ENCODE data around the gene NCKAP5.

The NCKAP5 gene

DNA sequence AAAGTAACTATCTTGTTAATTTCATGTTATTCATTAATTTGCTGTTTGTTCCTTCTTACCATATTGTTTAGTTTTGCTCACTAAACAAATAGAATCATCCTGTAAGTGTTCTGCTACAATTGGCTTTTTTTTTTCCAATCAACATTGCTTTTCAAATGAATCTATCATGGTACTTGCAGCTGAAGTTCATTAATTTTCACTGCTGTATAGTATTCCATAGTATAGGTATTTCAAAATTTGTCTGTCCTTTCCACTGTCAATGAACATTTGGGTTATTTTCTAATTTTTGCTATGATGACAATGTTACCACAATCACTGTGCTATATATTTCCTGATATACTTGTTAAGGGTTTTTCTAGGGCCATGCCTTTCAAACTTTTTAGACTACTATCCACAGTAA, 809.3 kb downstream of the NCKAP5 start:
- TF ChIP-seq, protein P1, sequence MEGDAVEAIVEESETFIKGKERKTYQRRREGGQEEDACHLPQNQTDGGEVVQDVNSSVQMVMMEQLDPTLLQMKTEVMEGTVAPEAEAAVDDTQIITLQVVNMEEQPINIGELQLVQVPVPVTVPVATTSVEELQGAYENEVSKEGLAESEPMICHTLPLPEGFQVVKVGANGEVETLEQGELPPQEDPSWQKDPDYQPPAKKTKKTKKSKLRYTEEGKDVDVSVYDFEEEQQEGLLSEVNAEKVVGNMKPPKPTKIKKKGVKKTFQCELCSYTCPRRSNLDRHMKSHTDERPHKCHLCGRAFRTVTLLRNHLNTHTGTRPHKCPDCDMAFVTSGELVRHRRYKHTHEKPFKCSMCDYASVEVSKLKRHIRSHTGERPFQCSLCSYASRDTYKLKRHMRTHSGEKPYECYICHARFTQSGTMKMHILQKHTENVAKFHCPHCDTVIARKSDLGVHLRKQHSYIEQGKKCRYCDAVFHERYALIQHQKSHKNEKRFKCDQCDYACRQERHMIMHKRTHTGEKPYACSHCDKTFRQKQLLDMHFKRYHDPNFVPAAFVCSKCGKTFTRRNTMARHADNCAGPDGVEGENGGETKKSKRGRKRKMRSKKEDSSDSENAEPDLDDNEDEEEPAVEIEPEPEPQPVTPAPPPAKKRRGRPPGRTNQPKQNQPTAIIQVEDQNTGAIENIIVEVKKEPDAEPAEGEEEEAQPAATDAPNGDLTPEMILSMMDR (IDR thresholded peaks at IDR 0.05; ENCODE audit: borderline replicate concordance, control extremely low read depth, extremely low read depth, insufficient read depth, missing control alignments): no peak
- no peak for DNase-seq (ENCODE audit: low spot score)
- in situ Hi-C loops (cut with MboI; ENCODE audit: low sequenced_read_pairs, unreplicated experiment): no loop called here

DNA sequence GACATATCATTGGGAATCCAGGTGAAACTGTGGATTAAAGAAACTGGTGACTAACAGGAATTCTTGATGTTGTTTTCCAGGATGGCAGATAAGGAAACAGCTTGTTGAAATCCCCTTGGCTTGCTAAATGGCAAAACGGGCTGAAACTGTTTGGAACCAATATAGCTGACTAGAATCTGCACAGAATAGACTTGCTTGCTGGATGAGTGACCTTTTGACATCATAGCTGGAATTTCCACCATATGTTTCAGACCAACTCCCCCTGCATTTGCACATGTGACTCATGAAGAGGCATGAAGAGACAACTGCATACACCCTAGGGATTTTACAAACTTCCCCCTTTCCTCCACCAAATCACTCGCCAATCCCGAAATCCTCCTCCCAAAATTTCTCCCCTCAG, 810.6 kb downstream of the NCKAP5 start:
- in situ Hi-C loops (cut with MboI; ENCODE audit: low sequenced_read_pairs, unreplicated experiment): no loop called here
- TF ChIP-seq, protein P1 (IDR thresholded peaks at IDR 0.05; ENCODE audit: borderline replicate concordance, control extremely low read depth, extremely low read depth, insufficient read depth, missing control alignments): no peak
- no peak for DNase-seq (ENCODE audit: low spot score)

DNA sequence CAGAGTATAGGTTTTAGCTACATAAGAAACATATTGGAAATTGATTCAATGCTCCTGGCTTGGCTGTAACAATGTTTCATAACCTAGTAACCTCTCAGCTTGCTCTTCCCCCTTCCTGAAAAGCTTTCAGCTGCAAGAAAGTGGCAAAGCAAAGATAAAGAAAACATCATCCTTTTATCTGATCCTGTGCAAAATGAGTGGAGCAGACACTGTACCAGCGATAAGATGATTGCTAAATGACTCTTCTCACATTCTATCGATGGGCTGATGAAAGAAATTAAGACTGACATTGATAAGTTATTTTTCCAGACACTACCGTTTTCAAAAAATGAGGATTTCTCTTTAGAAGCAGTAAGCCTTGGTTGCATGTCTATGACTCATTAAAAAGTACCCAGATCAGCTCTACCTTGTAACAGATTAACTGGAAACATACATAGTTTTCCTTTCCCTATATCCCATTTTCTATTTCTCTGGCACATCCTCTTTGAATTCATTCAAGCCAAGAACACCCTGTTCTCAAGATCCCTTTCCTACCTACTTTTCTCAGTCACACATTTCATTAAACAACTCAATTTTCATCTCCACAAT, 811.2 kb downstream of the NCKAP5 start:
- TF ChIP-seq, protein P1 (IDR thresholded peaks at IDR 0.05; ENCODE audit: borderline replicate concordance, control extremely low read depth, extremely low read depth, insufficient read depth, missing control alignments): no peak
- in situ Hi-C loops (cut with MboI; ENCODE audit: low sequenced_read_pairs, unreplicated experiment): no loop called here
- DNase-seq (ENCODE audit: low spot score): no peak

DNA sequence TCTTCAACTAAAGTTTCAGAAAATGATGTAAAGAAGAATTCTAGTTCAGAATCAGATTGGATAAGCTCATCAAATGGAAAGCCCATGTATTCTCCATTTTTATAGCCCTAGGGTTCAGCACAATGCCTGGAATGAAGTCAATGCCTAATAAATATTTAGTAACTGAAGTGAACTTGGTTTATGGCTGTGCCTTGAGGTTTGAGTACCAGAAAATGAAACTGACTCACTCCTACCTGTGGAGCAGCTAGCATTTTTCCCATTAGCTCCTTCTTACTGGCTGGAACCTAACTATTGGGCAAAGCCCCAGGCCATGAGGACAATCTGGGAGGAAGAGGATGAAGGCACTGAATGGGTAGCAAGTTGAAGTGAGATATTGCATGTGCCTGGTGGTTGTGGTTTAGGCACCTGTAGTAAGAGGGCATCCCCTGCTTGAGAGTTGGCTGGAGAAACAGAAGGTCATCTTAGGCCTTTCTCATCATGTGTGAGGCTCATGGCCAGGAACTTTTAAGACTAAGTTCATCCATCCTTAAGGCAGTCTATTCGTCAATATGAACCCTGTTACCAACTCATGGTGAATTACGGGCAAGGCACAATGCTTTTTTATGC, 813.3 kb downstream of the NCKAP5 start:
- in situ Hi-C loops (cut with MboI; ENCODE audit: low sequenced_read_pairs, unreplicated experiment): no loop called here
- no peak for DNase-seq (ENCODE audit: low spot score)
- TF ChIP-seq, protein P1 (IDR thresholded peaks at IDR 0.05; ENCODE audit: borderline replicate concordance, control extremely low read depth, extremely low read depth, insufficient read depth, missing control alignments): no peak

DNA sequence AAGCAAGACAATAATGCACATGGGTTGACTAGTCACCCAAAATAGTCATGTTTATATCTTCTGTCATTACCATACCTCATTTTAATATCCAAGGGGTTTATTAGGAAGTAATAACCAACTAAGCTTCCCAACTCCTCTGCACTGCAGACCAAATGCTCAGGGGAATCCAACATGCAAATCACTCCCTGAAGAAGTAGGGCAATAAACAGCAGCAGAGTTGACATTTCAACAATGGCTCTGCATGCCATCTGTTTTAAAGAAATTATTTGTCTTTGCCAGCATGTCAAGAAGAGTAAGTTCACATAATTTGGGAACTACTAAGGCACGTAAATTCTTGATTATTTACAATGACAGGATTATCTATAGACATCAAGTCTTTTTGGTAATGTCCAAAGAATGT, 813.9 kb downstream of the NCKAP5 start:
- in situ Hi-C loops (cut with MboI; ENCODE audit: low sequenced_read_pairs, unreplicated experiment): no loop called here
- DNase-seq (ENCODE audit: low spot score): no peak
- TF ChIP-seq, protein P1 (IDR thresholded peaks at IDR 0.05; ENCODE audit: borderline replicate concordance, control extremely low read depth, extremely low read depth, insufficient read depth, missing control alignments): no peak

DNA sequence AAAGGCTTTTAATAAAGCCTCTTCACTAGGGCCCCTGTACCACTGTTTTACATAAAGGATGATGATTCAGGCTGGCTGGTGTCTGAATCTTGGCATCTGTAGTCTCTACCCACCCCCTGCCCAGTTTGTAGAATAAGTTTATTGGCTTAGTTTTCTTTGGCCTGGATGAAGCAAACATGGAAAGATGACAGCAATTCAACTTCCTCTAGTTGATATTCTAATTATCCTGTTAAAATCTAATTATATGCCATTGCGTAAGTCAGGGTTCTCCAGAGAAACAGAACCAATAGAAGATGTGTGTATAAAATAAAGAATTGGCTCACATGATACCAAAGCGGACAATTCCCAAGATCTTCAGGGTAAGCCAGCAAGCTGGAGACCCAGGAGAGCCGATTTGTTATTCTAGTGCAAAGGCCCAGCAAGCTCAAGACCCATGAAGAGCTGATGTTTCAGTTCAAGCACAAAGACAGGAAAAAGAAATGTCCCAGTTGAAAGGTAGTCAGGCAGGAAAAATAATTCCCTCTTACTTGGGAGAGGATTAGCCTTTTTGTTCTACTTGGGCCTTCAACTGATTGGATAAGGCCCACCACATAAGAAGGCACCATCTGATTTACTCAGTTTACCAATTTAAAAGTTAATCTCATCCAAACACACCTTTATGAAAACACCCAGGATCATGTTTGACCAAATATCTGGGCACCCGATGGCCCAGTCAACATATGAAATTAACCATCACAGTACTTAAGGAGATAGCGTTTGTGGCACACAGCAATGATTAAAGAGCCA, 815.6 kb downstream of the NCKAP5 start:
- no peak for DNase-seq (ENCODE audit: low spot score)
- TF ChIP-seq, protein P1 (IDR thresholded peaks at IDR 0.05; ENCODE audit: borderline replicate concordance, control extremely low read depth, extremely low read depth, insufficient read depth, missing control alignments): no peak
- in situ Hi-C loops (cut with MboI; ENCODE audit: low sequenced_read_pairs, unreplicated experiment): no loop called here
